ENCODE measurements around the gene MRGPRX2.

The MRGPRX2 gene

GRCh38 chr11:19076744-19077589 is 16.4 kb upstream of the MRGPRX2 start:
- in situ Hi-C loops (cut with MboI; ENCODE audit: low sequenced_read_pairs): no loop called here

- in situ Hi-C loops (cut with MboI; ENCODE audit: low sequenced_read_pairs): no loop called here
These were observed 15.1 kb upstream of the MRGPRX2 start for GRCh38 chr11:19075636-19076035.

- in situ Hi-C loops (cut with MboI; ENCODE audit: low sequenced_read_pairs): loop anchor here (25.0 kb wide), 1 partner anchor 489 kb away; no protein-coding TSS in a partner anchor
These were observed 13.2 kb upstream of the MRGPRX2 start for GRCh38 chr11:19073454-19074415.

- in situ Hi-C loops (cut with MboI; ENCODE audit: low sequenced_read_pairs): loop anchor here (25.0 kb wide), 1 partner anchor 490 kb away; no protein-coding TSS in a partner anchor
These were observed 11.9 kb upstream of the MRGPRX2 start for GRCh38 chr11:19072464-19072863.

- in situ Hi-C loops (cut with MboI; ENCODE audit: low sequenced_read_pairs): loop anchor here (25.0 kb wide), 1 partner anchor 491 kb away; no protein-coding TSS in a partner anchor
These were observed 10.7 kb upstream of the MRGPRX2 start for GRCh38 chr11:19071255-19071654.

GRCh38 chr11:19059833-19060232 is 684 bp downstream of the MRGPRX2 start:
- in situ Hi-C loops (cut with MboI; ENCODE audit: low sequenced_read_pairs): loop anchor here (25.0 kb wide), 1 partner anchor 502 kb away; no protein-coding TSS in a partner anchor

- in situ Hi-C loops (cut with MboI; ENCODE audit: low sequenced_read_pairs): loop anchor here (25.0 kb wide), 1 partner anchor 506 kb away; no protein-coding TSS in a partner anchor
These were observed 4.6 kb downstream of the MRGPRX2 start for GRCh38 chr11:19055905-19056304.

GRCh38 chr11:19055016-19055415 is 5.5 kb downstream of the MRGPRX2 start:
- in situ Hi-C loops (cut with MboI; ENCODE audit: low sequenced_read_pairs): loop anchor here (25.0 kb wide), 1 partner anchor 507 kb away; no protein-coding TSS in a partner anchor

- in situ Hi-C loops (cut with MboI; ENCODE audit: low sequenced_read_pairs): loop anchor here (25.0 kb wide), 1 partner anchor 508 kb away; no protein-coding TSS in a partner anchor
These were observed 6.6 kb downstream of the MRGPRX2 start for GRCh38 chr11:19053909-19054308.

- in situ Hi-C loops (cut with MboI; ENCODE audit: low sequenced_read_pairs): loop anchor here (25.0 kb wide), 1 partner anchor 512 kb away; no protein-coding TSS in a partner anchor
These were observed 10.2 kb downstream of the MRGPRX2 start for GRCh38 chr11:19050281-19050680.

GRCh38 chr11:19049351-19049750 is 11.2 kb downstream of the MRGPRX2 start:
- in situ Hi-C loops (cut with MboI; ENCODE audit: low sequenced_read_pairs): no loop called here

- in situ Hi-C loops (cut with MboI; ENCODE audit: low sequenced_read_pairs): no loop called here
These were observed 20.5 kb downstream of the MRGPRX2 start for GRCh38 chr11:19040051-19040450.

GRCh38 chr11:19039409-19039808 is 21.1 kb downstream of the MRGPRX2 start:
- in situ Hi-C loops (cut with MboI; ENCODE audit: low sequenced_read_pairs): no loop called here

- in situ Hi-C loops (cut with MboI; ENCODE audit: low sequenced_read_pairs): no loop called here
These were observed 27.5 kb downstream of the MRGPRX2 start for GRCh38 chr11:19032990-19033389.

GRCh38 chr11:19027829-19028595 is 32.5 kb downstream of the MRGPRX2 start:
- in situ Hi-C loops (cut with MboI; ENCODE audit: low sequenced_read_pairs): no loop called here

- in situ Hi-C loops (cut with MboI; ENCODE audit: low sequenced_read_pairs): no loop called here
These were observed 33.7 kb downstream of the MRGPRX2 start for GRCh38 chr11:19026862-19027261.

- in situ Hi-C loops (cut with MboI; ENCODE audit: low sequenced_read_pairs): no loop called here
These were observed 34.8 kb downstream of the MRGPRX2 start for GRCh38 chr11:19025481-19026406.

- in situ Hi-C loops (cut with MboI; ENCODE audit: low sequenced_read_pairs): no loop called here
These were observed 39.7 kb downstream of the MRGPRX2 start for GRCh38 chr11:19020831-19021230.

- in situ Hi-C loops (cut with MboI; ENCODE audit: low sequenced_read_pairs): no loop called here
These were observed 41.6 kb downstream of the MRGPRX2 start for GRCh38 chr11:19018901-19019300.

Measured in HL-60/S4 (cell line).